HG03432 (cell line): ENCODE data around the gene OGT.
"Not testable (repeated sequence)": the region's sequence is repeated elsewhere in the genome, so short reads cannot be mapped to it uniquely, and the experiment has no call there.

ENCODE experiments used
- ATAC-seq: cut with Tn5 transposase; IDR thresholded peaks from one replicate; pipeline ENCODE4 v1.9.1; 2021; ENCODE audit warnings: mild to moderate bottlenecking, moderate library complexity; ENCODE audit not compliant: unreplicated experiment

Gene OGT

DNA sequence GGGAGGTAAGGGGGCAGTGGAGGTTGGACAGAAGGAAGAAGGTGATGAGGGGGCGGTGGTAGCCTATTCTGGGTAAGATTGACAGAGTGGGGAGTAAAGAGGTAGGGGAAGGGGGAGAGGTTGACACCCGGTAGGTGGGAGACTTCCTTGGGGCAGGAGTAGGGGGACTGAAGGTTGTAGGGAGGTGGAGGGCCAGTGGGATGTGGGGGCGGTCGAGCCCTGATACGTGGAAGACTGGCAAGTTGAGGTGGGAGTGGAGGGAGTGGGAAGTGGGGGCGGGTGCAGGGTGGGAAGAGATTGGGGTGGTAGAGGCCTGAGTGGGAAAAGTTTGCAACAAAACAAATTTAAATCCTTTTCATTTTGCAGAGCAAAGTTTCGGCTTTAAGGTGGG is 47.1 kb downstream of the OGT start:
- ATAC-seq: no peak

GRCh38 chrX:71581210-71581609 is 48.3 kb downstream of the OGT start:
- ATAC-seq: no peak

DNA sequence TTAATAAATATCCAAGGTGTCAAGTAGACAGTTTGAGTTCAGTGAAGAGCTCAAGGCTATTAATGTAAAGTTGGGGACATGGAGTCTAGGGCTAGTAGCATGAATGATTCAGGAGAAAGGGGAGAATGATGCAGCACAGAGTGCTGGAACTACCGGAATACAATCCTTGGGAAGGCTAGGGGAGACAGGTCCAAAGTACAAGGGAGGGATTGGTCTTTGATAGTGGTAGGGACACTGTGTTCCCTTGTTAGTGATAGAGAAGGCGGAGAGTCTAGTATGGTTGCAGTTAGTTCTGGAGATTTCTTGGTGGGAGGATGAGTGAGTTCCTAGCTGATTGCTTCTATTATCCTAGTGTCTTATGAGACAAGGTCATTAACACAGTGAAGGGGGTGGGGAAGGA is 54.0 kb downstream of the OGT start:
- no peak for ATAC-seq

GRCh38 chrX:71593210-71593609 is 60.3 kb downstream of the OGT start:
- not testable (repeated sequence) for ATAC-seq

GRCh38 chrX:71599965-71600364 is 67.1 kb downstream of the OGT start:
- no peak for ATAC-seq

DNA sequence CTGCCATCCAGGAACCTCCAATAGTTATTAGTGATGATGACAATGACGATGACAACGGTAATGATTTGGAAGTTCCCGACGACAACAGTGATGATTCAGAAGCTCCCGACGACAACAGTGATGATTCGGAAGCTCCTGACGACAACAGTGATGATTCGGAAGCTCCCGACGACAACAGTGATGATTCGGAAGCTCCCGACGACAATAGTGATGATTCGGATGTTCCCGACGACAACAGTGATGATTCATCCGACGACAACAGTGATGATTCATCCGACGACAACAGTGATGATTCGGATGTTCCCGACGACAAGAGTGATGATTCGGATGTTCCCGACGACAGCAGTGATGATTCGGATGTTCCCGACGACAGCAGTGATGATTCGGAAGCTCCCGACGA is 70.7 kb downstream of the OGT start:
- no peak for ATAC-seq

- ATAC-seq: no peak
Measured at GRCh38 chrX:71604141-71604540, 71.2 kb downstream of the OGT start.

GRCh38 chrX:71604796-71605568 is 72.1 kb downstream of the OGT start:
- ATAC-seq: no peak

GRCh38 chrX:71606536-71607216 is 73.8 kb downstream of the OGT start:
- ATAC-seq: no peak

- ATAC-seq: no peak
Measured at GRCh38 chrX:71607488-71607887, 74.6 kb downstream of the OGT start.

DNA sequence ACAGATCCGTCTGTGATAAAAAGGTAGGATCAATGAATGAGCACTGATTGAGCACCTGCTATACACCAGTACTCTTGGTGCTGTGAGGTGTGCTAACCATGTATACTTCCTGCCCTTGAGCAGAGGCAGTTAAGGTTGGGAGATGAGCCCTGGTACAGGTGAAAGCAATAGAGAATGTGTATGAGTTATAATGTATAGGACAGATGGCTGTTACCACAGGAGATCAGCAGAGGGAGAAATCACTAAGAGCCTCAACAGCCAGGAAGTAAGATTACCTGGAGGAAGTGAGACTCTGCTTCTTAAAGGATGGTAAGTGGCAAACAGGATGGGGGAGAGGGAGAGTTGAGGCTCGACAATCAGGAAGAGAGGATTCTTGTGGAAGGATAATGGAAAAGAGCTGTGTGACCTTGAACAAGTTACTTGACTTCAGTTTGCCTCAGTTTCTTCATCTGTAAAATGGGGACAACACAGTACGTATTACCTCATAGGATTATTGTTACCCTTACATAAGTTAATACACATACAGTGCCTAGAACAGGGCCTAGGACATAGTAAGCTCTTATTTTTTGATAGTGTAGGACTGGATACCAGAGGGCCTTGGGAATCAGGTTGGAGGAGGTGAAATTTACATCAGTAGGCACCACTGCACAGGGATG is 76.3 kb downstream of the OGT start:
- no peak for ATAC-seq

DNA sequence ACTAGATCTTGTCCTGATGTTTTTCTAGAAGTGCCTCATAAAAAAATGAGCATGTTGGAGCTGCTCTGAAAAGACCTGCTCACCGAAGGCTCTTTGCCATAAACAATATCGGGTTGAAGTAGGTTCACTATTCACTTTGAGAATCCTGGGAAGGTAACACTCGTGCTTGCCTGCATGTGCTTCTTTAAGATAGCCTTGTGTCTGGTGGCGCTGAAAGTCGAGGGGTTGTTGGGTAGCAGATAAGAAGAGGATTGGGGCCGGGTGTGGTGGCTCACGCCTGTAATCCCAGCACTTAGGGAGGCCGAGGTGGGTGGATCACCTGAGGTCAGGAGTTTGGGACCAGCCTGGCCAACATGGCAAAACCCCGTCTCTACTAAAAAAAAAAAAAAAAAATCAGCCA is 78.8 kb downstream of the OGT start:
- not testable (repeated sequence) for ATAC-seq

DNA sequence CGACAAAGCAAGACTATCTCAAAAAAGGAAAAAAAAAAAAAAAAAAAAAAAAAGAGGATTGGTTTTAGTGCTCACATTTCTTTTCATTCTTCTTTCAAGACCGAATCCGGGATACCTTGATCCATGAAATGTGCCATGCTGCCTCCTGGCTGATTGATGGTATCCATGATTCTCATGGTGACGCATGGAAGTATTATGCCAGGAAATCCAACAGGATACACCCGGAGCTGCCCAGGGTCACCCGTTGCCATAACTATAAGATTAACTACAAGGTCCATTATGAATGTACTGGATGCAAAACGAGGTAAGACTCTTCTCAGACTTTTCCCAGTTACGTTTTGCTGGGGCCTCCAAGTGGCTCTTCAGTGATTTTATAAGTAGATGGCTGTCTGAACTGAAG is 79.4 kb downstream of the OGT start:
- ATAC-seq: no peak

DNA sequence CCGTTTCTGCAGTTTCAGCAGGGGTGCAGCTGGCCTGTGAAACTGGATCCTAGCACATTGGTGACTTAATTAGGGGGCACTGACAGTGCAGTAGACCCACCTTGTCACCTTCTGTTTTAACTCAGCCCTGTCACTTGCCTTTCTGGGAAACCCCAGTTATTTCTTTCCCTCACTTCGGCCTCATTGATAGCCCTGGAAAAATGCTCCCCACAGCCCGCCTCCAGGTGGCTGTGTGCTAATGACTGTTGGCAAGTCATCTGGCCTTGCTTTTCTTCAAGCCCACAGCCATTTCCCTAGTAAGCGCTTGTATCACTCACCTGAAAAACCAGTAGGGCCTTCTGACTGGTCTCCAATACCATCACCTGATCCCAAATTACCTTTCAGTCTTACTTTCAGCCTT is 82.2 kb downstream of the OGT start:
- ATAC-seq: no peak

DNA sequence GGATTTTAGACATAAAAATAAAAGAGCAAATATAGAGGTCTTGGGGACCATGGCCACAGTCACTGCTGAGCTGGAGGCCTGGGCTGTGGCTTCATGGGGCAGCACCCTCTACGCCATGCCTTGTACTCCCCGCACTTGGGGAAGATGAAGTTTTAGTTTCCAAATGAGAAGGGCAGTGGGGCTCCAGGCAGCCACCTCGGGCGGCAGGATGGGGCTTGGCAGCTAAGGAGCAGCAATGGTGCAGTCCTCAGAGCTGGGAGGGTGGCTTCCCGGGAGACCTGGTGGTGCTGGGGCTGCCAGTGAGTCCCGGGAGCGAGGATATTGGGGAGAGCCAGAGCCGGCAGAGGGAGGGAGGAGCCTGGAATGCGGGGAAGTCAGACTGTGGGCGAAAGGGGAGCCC is 83.0 kb downstream of the OGT start:
- ATAC-seq: no peak

DNA sequence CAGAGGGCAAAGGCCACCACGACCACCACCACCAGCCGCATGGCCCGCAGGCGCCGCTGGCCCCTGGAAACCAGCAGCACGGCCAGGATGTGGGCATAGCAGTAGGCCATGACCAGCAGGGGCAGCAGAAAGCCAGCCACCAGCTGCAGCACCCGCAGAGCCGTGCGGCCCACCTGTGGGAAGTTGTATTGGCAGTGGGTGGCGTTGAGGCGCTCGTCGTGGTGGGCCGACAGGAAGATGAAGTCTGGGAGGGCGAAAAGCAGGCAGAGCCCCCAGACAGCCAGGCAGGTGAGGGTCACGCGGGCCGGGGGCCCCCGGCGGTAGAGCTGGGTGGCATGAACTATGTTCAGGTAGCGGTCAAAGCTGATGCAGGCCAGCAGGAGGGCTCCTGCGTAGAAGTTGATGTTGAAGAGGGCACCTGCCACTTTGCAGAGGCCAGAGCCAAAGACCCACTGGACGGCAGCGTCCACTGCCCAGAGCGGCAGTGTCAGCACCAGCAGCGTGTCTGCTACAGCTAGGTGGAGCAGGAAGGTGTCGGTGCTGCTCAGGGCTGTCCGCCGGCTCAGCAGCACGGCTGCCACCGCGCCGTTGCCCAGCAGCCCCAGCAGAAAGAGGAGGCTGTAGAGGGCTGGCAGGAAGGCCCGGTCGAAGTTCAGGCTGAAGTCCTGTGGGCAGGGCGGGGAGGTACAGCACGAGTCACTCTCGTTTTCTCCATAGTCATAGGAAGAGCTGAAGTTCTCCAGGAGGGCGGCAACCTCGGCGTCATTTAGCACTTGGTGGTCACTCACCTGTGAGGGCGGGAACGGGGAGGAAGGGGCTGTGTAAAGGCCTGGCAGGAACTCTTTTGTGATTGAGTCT is 84.0 kb downstream of the OGT start:
- no peak for ATAC-seq

DNA sequence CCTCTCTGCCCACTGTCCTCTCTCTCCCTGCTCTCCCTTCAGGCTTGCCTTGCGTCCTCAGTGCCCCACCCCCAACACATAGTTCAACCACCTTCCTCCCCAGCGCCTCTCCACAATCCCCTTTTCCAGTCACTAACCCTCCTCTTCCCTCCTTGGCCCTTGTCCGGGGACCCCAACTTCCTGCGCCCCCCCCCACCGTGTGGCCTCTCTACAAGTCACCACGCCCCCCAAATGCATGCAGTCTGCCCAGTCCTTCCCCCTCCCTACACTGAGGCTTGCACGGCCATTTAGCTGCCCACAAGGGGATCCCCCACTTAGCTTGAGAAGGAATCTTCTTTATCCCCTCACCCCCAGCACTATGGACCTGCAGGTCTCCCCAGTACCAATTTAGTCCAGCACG is 84.8 kb downstream of the OGT start:
- ATAC-seq: no peak

GRCh38 chrX:71618303-71618721 is 85.4 kb downstream of the OGT start, which contains the start of gene CXCR3:
CXCR3 (minus strand) TSS chrX:71618511; CDS start chrX:71618449, 62 bp downstream.
- peak; percentile 71 for ATAC-seq

- ATAC-seq: no peak
Measured at GRCh38 chrX:71618787-71619186, 85.9 kb downstream of the OGT start.

DNA sequence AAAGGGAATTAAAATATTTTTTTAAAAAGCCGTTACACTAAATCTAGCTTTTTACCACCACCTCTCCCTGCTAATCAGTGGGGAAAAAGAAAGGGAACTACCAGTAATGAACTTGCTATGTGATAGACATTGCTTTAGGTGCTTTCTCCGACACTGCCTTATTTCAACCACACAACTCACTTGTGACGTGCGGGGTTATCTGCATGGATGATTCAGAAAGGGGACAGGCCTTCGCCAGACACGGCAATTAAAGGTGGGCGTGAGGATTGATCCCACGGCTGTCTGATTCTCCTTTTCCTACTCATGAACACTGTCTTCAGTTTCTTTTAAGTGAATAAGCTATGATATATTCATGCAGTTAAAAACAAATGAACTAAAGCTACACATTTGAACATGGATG is 86.3 kb downstream of the OGT start:
- no peak for ATAC-seq

- ATAC-seq: no peak
Measured at GRCh38 chrX:71619986-71620385, 87.1 kb downstream of the OGT start.
